HEK293 (cell line): ENCODE data around the gene GPBP1.

Experiments
- BCL11A ChIP-seq: fragments of 450-650 bp; formaldehyde crosslinking; IDR thresholded peaks from 2 replicates; pipeline ENCODE4 v1.5.1; 2016; ENCODE audit warnings: low read depth, missing biosample characterization, missing genetic modification characterization
- CTCF ChIP-seq: fragments of 450-650 bp; formaldehyde crosslinking; IDR thresholded peaks from 2 replicates; pipeline ENCODE4 v1.5.1; 2016; ENCODE audit warnings: missing biosample characterization, missing genetic modification characterization
- KLF17 ChIP-seq: fragments of 450-650 bp; formaldehyde crosslinking; IDR thresholded peaks from 2 replicates; pipeline ENCODE4 v1.5.1; 2016; ENCODE audit warnings: missing biosample characterization, missing genetic modification characterization
- REST ChIP-seq: fragments of 450-650 bp; formaldehyde crosslinking; IDR thresholded peaks from 2 replicates; pipeline ENCODE4 v1.5.1; 2016; ENCODE audit warnings: missing biosample characterization, missing genetic modification characterization
- ZNF138 ChIP-seq: fragments of 450-650 bp; formaldehyde crosslinking; IDR thresholded peaks from 2 replicates; pipeline ENCODE4 v1.5.1; 2016; ENCODE audit warnings: missing biosample characterization, missing genetic modification characterization, borderline replicate concordance
- ZNF175 ChIP-seq: fragments of 450-650 bp; formaldehyde crosslinking; IDR thresholded peaks from 2 replicates; pipeline ENCODE4 v1.5.1; 2016; ENCODE audit warnings: missing biosample characterization, missing genetic modification characterization
- ZNF26 ChIP-seq: fragments of 450-650 bp; formaldehyde crosslinking; IDR thresholded peaks from 2 replicates; pipeline ENCODE4 v1.5.1; 2016; ENCODE audit warnings: missing biosample characterization, missing genetic modification characterization
- ZNF449 ChIP-seq: fragments of 450-650 bp; formaldehyde crosslinking; IDR thresholded peaks from 2 replicates; pipeline ENCODE4 v1.5.1; 2017; ENCODE audit warnings: missing biosample characterization, mild to moderate bottlenecking, missing genetic modification characterization, moderate library complexity
- ZNF701 ChIP-seq: fragments of 450-650 bp; formaldehyde crosslinking; IDR thresholded peaks from 2 replicates; pipeline ENCODE4 v1.5.1; 2016; ENCODE audit warnings: missing biosample characterization, missing genetic modification characterization
- ZNF768 ChIP-seq: fragments of 450-650 bp; formaldehyde crosslinking; IDR thresholded peaks from 2 replicates; pipeline ENCODE4 v1.5.1; 2018; ENCODE audit warnings: missing biosample characterization, mild to moderate bottlenecking, missing genetic modification characterization
- ZNF830 ChIP-seq: fragments of 450-650 bp; IDR thresholded peaks from 2 replicates; pipeline ENCODE4 v1.5.0; 2018; ENCODE audit warnings: missing biosample characterization, missing genetic modification characterization, low read depth, mild to moderate bottlenecking, moderate library complexity

- TF ChIP-seq ZNF449 (tag by site-specific recombination) (no peak), ZNF26 (no peak), BCL11A (tag by site-specific recombination) (no peak), ZNF175 (tag by site-specific recombination) (no peak), CTCF (tag by site-specific recombination) (no peak), REST (tag by site-specific recombination) (no peak), ZNF701 (tag by site-specific recombination) (no peak), KLF17 (no peak), ZNF830 (tag by site-specific recombination) (no peak), ZNF768 (tag by site-specific recombination) (no peak), ZNF138 (tag by site-specific recombination) (no peak)
These were observed 139.9 kb downstream of the GPBP1 start for GRCh38 chr5:57313716-57314115.
